ENCODE measurements around the gene SEC11C.

DNA sequence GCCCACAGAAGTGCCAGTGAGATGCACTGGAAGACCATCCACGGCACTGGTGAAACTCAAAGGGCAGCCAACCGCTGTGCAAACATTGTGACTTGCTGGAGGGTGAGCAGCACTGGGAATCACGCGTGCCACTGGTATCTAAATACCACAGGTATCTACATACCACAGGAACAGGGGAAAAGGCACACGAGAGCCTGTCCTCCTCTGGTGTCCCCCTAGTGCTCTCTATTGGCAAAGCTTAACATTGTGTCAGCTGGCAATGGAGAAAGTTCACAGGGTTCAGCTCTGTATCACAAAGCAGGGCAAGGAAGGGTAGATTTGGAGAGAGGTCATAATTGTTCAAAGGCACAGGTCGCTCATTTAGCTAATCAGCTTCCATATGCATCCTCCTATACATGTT is 12.6 kb upstream of the SEC11C start:
- TF ChIP-seq SMC3 (IDR thresholded peaks at IDR 0.05) (no peak), CHD2 (IDR thresholded peaks at IDR 0.05; ENCODE audit: low read length, partially characterized antibody) (no peak), KDM1A (IDR thresholded peaks at IDR 0.05; ENCODE audit: low read depth) (no peak), JUN (IDR thresholded peaks at IDR 0.05) (no peak), ESRRA (IDR thresholded peaks at IDR 0.05; ENCODE audit: borderline replicate concordance, low read length) (no peak)
